Karpas-422 (cell line): ENCODE measurements around the gene SLC43A2. TPM values are rescaled to one million over a fixed set of nuclear protein-coding genes. Genes with fewer than 3 reads are reported as not detected.
A peak's percentile ranks its signal among the peaks of the same experiment; 100 is the strongest.

Experiments
- DNase-seq: peaks from one replicate; pipeline ENCODE4 v3.0.0-alpha.2; 2015
- H2AFZ ChIP-seq: fragments of 200-600 bp; sonication (generic); 2 replicates; pipeline ENCODE4 v1.6.1; 2014; ENCODE audit warnings: antibody characterized with exemption, low read length, mixed read lengths
- H3K27ac ChIP-seq: fragments of 200-600 bp; sonication (generic); 2 replicates; pipeline ENCODE4 v1.5.1; 2014; ENCODE audit warnings: mild to moderate bottlenecking, low read length, moderate library complexity
- H3K27me3 ChIP-seq: fragments of 200-600 bp; sonication (generic); 2 replicates; pipeline ENCODE4 v1.6.1; 2014; ENCODE audit warnings: low read length, mixed read lengths
- H3K36me3 ChIP-seq: fragments of 200-600 bp; sonication (generic); 2 replicates; pipeline ENCODE4 v1.6.1; 2014; ENCODE audit warnings: low read length, mixed read lengths; ENCODE audit not compliant: insufficient read depth
- H3K4me1 ChIP-seq: fragments of 200-600 bp; sonication (generic); 2 replicates; pipeline ENCODE4 v1.6.1; 2014; ENCODE audit warnings: mild to moderate bottlenecking, low read length, mixed read lengths
- H3K4me2 ChIP-seq: fragments of 200-600 bp; sonication (generic); 2 replicates; pipeline ENCODE4 v1.6.1; 2014; ENCODE audit warnings: low read length, low read depth, mild to moderate bottlenecking; ENCODE audit not compliant: poor library complexity, severe bottlenecking
- H3K4me3 ChIP-seq: fragments of 200-600 bp; sonication (generic); 2 replicates; pipeline ENCODE4 v1.5.1; 2014; ENCODE audit warnings: mild to moderate bottlenecking, antibody characterized with exemption, low read length, mixed read lengths
- H3K79me2 ChIP-seq: fragments of 200-600 bp; sonication (generic); 2 replicates; pipeline ENCODE4 v1.6.1; 2014; ENCODE audit warnings: mild to moderate bottlenecking, low read length, mixed read lengths
- H3K9ac ChIP-seq: fragments of 200-600 bp; sonication (generic); 2 replicates; pipeline ENCODE4 v1.6.0; 2014; ENCODE audit warnings: low read length
- H3K9me2 ChIP-seq: fragments of 200-600 bp; sonication (generic), shearing (Covaris generic); replicated peaks from 2 replicates; pipeline ENCODE4 v1.6.0; 2014; ENCODE audit warnings: mild to moderate bottlenecking, low read length, moderate library complexity; ENCODE audit not compliant: insufficient read depth
- H3K9me3 ChIP-seq: fragments of 300-700, 200-600 bp; sonication (generic); 2 replicates; pipeline ENCODE4 v1.6.1; 2014; ENCODE audit warnings: low read length, mixed read lengths
- H4K20me1 ChIP-seq: fragments of 200-600 bp; sonication (generic); 2 replicates; pipeline ENCODE4 v1.6.1; 2014; ENCODE audit warnings: mild to moderate bottlenecking, antibody characterized with exemption, low read length, low read depth; ENCODE audit not compliant: insufficient read depth
- total RNA-seq: library from RNA; depleted of rRNA; stranded (reverse); fragments of >200 nt; shearing (Covaris generic); gene quantifications from 2 replicates; pipeline ENCODE4 v1.2.3, GENCODE V29; 2014; ENCODE audit warnings: low replicate concordance

The SLC43A2 gene
- total RNA-seq, 1 experiment from 2014 or later: 10.0 TPM

DNA sequence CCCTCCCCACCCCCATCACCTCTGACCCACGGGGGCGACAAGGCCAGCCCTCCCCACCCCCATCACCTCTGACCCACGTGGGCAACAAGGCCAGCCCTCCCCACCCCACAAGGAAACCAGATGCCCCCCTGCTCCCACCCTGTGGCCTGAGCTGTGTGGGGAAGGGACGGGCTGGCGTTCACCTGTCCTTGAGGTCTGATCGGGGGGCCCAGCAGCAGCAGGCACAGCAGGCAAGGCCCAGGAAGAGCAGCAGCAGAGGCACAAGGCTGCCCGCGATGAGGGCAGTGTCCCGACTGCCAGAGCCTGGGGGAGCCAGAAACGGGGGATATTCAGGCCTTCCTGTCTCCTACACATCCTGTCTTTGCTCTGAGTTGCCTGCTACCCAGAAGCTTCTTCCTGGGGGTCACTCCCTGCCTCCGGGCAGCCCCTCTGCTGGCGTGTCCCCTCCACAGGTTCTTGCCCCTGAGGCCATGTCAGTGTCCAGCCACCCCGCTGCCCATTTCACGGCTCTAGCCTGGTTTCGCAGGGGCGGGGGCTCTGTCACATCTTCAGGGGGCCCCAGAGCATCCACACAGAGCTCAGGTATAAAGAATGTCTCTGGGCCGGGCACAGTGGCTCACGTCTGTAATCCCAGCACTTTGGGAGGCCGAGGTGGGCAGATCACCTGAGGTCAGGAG, 10.1 kb upstream of the SLC43A2 start:
- Histone ChIP-seq H3K4me1 (no peaks in the 10 kb centered on the region), H4K20me1 (no peaks in the 10 kb centered on the region), H3K9ac (no peak overlapping the region), H3K27ac (no peak overlapping the region), H3K4me3 (no peak overlapping the region), H3K36me3 (no peaks in the 10 kb centered on the region), H2AFZ (no peak overlapping the region), H3K27me3 (no peaks in the 10 kb centered on the region), H3K9me2 (no peaks in the 10 kb centered on the region), H3K9me3 (no peaks in the 10 kb centered on the region), H3K4me2 (no peak overlapping the region), H3K79me2 (no peaks in the 10 kb centered on the region)
- no peak for DNase-seq

DNA sequence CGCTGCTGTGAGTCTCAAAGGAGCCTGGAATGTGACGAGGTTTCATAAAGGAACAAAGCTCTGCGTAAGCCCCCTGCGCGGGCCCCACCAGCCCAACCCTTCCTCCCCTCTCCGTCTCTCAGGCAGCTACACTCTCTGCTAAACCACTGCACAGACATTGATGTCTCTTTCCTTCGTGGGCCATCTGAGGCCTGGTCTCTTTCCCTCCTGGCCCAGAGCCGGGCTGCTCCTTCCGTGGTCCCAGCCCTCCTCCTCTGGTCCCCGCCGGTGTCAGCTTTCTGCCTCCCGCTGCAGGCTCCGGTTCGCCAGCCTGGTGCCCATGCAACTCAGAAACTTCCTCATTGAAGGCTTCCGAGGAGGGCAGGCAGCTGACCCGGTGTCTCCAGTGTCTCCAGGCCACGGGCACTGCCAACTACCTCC, 9.5 kb upstream of the SLC43A2 start:
- Histone ChIP-seq H3K4me2 (no peak overlapping the region), H3K36me3 (no peaks in the 10 kb centered on the region)

DNA sequence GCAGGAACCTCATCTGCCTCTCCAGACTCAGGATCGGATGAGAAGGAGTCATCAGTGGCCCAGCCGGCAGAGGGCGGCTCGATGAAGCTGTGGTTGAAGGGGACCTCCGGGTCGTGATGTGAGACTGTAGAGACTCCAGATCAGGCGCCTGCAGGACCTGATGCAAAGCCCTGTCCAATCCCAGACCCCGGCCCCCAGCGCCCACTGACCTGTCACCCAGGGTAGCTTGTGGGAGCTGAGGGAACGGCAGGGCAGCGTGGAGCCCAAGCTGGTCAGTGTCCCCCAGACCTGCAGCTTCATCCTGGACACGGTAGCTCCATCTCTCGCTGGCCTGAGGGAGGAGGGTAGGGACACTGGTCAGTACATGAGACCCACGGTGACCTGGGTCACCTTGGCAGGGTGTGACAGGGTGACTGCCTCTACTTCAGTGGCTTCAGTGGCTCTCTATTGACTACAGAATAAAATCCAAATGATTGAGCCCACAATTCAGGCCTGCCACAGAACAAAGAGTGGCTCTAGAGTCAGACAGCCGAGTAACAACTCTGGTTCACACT, 8.2 kb upstream of the SLC43A2 start:
- H3K9ac ChIP-seq: no peak overlapping the region
- no peaks in the 10 kb centered on the region for H3K9me3 ChIP-seq
- no peak for DNase-seq
- no peaks in the 10 kb centered on the region for H4K20me1 ChIP-seq
- no peaks in the 10 kb centered on the region for H3K9me2 ChIP-seq
- H3K27ac ChIP-seq: no peak overlapping the region
- no peaks in the 10 kb centered on the region for H3K4me1 ChIP-seq
- H3K27me3 ChIP-seq: no peaks in the 10 kb centered on the region
- H3K36me3 ChIP-seq: no peaks in the 10 kb centered on the region
- no peaks in the 10 kb centered on the region for H3K79me2 ChIP-seq
- H3K4me2 ChIP-seq: no peak overlapping the region
- H3K4me3 ChIP-seq: no peak overlapping the region
- H2AFZ ChIP-seq: no peak overlapping the region

More for the DNA sequence above, 9.5 kb upstream of the SLC43A2 start:
- H2AFZ ChIP-seq: no peak overlapping the region
- no peaks in the 10 kb centered on the region for H3K9me3 ChIP-seq
- H3K27me3 ChIP-seq: no peaks in the 10 kb centered on the region
- H3K79me2 ChIP-seq: no peaks in the 10 kb centered on the region
- no peaks in the 10 kb centered on the region for H3K9me2 ChIP-seq
- H3K27ac ChIP-seq: no peak overlapping the region
- no peak for DNase-seq
- H4K20me1 ChIP-seq: no peaks in the 10 kb centered on the region
- no peaks in the 10 kb centered on the region for H3K4me1 ChIP-seq
- H3K4me3 ChIP-seq: no peak overlapping the region
- H3K9ac ChIP-seq: no peak overlapping the region

DNA sequence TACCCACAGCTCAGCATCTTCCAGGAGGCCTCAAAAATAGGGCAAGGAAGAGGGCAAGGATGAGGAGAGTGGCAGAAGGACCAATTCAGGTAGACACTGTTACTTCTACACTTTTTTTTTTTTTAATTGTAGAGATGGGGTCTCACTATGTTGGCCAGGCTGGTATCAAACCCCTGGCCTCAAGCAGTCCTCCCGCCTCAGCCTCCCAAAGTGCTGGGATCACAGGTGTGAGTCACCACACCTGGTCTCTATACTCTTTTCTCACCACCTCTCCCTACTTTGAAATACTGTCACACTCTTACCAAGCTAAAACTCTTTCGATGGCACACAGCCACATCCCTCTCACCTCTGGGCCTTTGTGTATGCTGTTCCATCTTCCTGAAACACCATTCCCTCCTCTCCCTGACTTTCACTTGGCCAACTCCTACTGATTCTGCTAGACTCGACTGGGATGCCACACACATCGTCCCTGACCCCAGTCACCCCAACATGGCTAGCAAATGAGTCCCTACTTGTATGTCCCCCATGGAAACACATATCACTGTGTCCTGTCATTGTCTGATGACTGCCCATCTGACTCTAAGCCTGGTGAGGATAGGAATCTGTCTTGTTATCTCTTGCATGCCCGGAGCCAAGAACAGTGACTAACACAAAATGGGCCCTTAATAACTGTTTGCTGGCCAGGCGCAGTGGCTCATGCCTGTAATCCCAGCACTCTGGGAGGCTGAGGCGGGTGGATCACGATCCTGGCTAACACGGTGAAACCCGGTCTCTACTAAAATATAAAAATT, 7.2 kb upstream of the SLC43A2 start:
- Histone ChIP-seq H3K4me2 (no peak overlapping the region), H3K27ac (no peak overlapping the region), H3K9me2 (no peaks in the 10 kb centered on the region), H3K27me3 (no peaks in the 10 kb centered on the region), H3K36me3 (no peaks in the 10 kb centered on the region), H3K9ac (no peak overlapping the region), H3K4me3 (no peak overlapping the region), H3K79me2 (no peaks in the 10 kb centered on the region), H2AFZ (no peak overlapping the region), H4K20me1 (no peaks in the 10 kb centered on the region), H3K9me3 (no peaks in the 10 kb centered on the region), H3K4me1 (no peaks in the 10 kb centered on the region)
- no peak for DNase-seq

DNA sequence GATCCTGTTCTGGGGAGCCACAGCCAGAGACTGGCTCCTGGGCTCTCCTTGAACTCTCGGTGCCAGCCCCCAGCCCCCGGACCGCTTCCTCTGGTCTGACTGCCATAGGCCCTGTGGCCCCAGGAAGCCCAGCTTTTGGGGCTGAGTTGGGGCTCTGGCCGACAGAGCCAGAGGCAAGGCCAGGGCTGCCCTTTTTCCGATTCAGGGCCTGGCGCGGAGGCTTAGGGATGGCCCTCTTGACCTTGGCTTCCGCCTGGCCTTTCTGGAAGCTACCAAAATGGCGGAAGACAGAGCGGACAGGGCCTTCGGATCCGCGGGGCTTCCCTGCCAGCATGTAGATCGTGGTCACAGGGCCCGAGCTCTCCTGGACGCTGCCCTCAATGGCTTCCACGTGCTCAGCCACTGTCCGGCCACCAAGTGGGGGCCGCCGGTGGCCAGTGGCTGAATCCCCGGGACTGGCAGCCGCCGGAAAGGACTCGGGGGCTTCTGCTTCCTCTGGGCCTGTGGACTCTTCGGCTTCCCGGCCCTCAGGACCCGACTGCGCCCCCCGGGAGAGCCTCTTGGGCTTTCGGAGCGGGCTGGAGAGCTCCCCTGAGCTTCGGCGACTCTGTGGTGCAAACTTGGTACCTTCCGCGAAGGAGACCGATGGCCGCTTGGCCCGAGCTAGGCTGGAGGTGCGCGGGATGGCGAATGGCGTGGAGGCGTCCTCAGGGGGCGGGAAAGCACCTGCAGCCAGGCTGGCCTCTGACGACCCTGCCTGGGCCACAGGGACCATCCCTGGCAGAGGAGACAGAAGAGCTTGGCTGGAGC, 6.4 kb upstream of the SLC43A2 start:
- H3K9ac ChIP-seq: no peak overlapping the region
- H3K27ac ChIP-seq: no peak overlapping the region
- DNase-seq: no peak
- no peak overlapping the region for H2AFZ ChIP-seq
- no peak overlapping the region for H3K4me3 ChIP-seq
- no peaks in the 10 kb centered on the region for H3K9me3 ChIP-seq
- H4K20me1 ChIP-seq: no peaks in the 10 kb centered on the region
- no peaks in the 10 kb centered on the region for H3K4me1 ChIP-seq
- H3K79me2 ChIP-seq: no peaks in the 10 kb centered on the region
- H3K27me3 ChIP-seq: no peaks in the 10 kb centered on the region
- no peaks in the 10 kb centered on the region for H3K36me3 ChIP-seq
- no peak overlapping the region for H3K4me2 ChIP-seq
- H3K9me2 ChIP-seq: no peaks in the 10 kb centered on the region

DNA sequence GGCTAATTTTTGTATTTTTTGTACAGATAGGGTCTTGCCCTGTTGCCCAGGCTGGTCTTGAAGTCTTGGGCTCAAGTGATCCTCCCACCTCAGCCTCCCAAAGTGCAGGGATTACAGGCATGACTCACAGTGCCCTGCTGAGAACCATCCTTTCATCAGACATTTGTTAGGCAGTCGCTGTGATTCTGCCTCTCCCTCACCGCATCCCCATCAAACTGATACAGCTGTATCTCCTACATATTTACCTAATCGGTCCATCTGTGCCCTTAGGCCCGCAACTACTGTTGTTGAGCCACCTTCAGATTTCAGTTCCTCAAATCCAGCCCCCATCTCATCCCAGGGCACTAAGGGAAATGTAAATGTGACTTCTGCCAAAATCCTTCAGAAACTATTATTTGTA, 2.0 kb upstream of the SLC43A2 start:
- no peaks in the 10 kb centered on the region for H3K9me2 ChIP-seq
- H3K9ac ChIP-seq: no peak overlapping the region
- no peaks in the 10 kb centered on the region for H3K79me2 ChIP-seq
- peaks cover 35% of the 10 kb centered on the region for H3K4me1 ChIP-seq
- H3K4me2 ChIP-seq: no peak overlapping the region
- H2AFZ ChIP-seq: no peak overlapping the region
- DNase-seq: no peak
- no peak overlapping the region for H3K4me3 ChIP-seq
- no peak overlapping the region for H3K27ac ChIP-seq
- no peaks in the 10 kb centered on the region for H3K27me3 ChIP-seq
- H4K20me1 ChIP-seq: no peaks in the 10 kb centered on the region
- no peaks in the 10 kb centered on the region for H3K36me3 ChIP-seq
- H3K9me3 ChIP-seq: no peaks in the 10 kb centered on the region

DNA sequence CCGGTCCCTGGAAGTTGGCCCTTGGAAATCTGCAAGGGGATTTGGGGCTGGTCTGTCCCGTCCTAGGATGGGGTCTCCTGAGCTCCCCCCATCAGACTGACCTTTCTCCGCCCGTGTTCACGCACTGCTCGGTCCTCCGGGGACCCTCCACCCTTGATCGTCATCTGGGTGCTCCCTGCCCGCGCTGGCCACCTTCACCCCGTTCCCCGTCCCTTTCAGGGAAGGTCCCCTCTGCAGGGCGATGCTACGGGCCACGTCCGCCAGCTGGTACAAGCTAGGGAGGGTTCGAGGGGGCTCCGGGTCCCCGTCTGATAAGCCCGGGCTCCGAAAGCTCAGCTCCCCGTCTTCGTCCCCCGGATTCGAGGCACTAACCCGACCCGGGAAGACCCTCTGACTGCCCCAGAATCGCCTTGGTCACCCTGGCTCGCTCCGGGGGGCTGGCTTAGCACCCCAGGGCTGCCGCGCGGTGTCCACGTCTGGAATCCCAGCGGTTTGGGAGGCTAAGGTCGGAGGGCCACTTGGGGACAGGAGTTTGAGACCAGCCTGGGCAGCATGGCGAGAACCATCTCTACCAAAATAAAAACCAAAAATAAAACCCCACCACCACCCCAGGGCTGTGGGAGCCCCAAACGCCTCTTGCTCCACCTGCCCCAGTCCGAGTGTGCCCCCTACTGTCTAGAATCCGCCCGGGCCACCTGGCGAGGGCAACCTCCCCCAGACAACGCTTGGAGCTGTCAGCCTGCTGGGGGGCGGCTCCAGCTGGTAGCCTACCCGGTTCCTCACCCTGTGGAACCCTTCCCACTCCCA, 1.1 kb upstream of the SLC43A2 start:
- Histone ChIP-seq H3K79me2 (no peaks in the 10 kb centered on the region), H3K4me2 (peak overlapping the region; percentile 76), H3K4me3 (peak overlapping the region; percentile 96), H3K4me1 (peaks cover 44% of the 10 kb centered on the region), H3K9me2 (no peaks in the 10 kb centered on the region), H3K9ac (peak overlapping the region; percentile 83), H4K20me1 (no peaks in the 10 kb centered on the region), H3K27ac (peak overlapping the region; percentile 76), H3K9me3 (no peaks in the 10 kb centered on the region), H2AFZ (peak overlapping the region; percentile 44; the same call in 1 of the 2 replicates), H3K36me3 (no peaks in the 10 kb centered on the region), H3K27me3 (no peaks in the 10 kb centered on the region)
- peak; percentile 95 for DNase-seq
